ENCODE measurements around the gene AS3MT. TPM values are rescaled to one million over a fixed set of nuclear protein-coding genes. Genes with fewer than 3 reads are reported as not detected.
A peak's percentile ranks its signal among the peaks of the same experiment; 100 is the strongest.

The AS3MT gene
- total RNA-seq, 1 donor from 2014 or later, result 20.2 TPM

DNA sequence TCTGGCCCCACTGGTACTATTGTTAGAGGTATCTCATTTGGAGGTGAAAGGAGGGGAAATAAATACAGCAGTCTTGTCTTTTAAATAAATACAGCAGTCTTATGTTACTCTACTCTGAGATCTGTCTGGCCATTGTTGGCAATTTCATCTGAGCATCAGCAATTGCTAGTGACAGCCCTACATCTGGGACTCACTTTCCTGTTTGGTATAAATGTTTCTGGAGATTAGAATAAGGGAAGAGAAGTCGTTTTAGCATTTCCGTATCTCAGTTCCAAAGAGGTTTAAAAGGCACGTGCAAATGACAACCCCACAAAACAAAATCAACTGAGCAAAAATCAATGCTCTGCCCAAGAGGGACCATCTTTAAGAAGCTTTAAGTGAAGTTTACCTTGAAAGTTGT, 30.7 kb downstream of the AS3MT start:
- no peaks in the 10 kb centered on the region for H3K4me1 Mint-ChIP-seq (ENCODE audit: low read depth)
- no peak overlapping the region for H3K27ac Mint-ChIP-seq
- no peak for TF ChIP-seq CTCF (IDR thresholded peaks at IDR 0.05; ENCODE audit: unreplicated experiment)
- H3K9me3 Mint-ChIP-seq (ENCODE audit: low read depth), result no peaks in the 10 kb centered on the region
- H3K4me3 Mint-ChIP-seq (ENCODE audit: low read depth), result no peak overlapping the region
- DNase-seq (ENCODE audit: low spot score, unreplicated experiment), result no peak
- no peaks in the 10 kb centered on the region for H3K27me3 Mint-ChIP-seq
- peaks cover 7% of the 10 kb centered on the region for H3K36me3 Mint-ChIP-seq (ENCODE audit: insufficient read depth)

- H3K9me3 Mint-ChIP-seq (ENCODE audit: low read depth), result no peaks in the 10 kb centered on the region
- H3K4me1 Mint-ChIP-seq (ENCODE audit: low read depth), result no peaks in the 10 kb centered on the region
- H3K4me3 Mint-ChIP-seq (ENCODE audit: low read depth), result no peak overlapping the region
Observed at GRCh38 chr10:102904346-102904745, 35.1 kb downstream of the AS3MT start.

DNA sequence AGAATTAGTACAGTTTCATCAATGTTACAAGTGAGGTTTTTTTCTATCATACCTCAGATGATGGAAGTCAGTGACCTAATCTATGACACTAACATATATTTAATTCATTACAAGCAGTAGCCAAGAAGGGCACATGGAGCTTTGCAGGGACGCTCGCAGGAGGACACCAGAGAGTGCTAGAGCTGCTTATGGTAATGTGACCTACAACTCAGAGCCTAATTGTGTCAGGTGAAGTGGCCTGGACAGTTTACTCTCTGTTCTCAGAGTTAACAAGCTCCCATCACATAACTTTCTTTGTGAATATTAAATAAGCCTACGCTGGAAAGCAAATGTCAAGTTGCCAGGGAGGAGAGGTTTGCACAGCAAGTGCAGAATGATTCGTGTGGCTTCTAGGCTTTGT, 37.2 kb downstream of the AS3MT start:
- TF ChIP-seq CTCF (IDR thresholded peaks at IDR 0.05; ENCODE audit: unreplicated experiment), result no peak
- DNase-seq (ENCODE audit: low spot score, unreplicated experiment), result no peak
- Mint-ChIP-seq H3K36me3 (ENCODE audit: insufficient read depth) (peaks cover 1% of the 10 kb centered on the region), H3K4me3 (ENCODE audit: low read depth) (no peak overlapping the region), H3K27ac (no peak overlapping the region), H3K9me3 (ENCODE audit: low read depth) (no peaks in the 10 kb centered on the region), H3K4me1 (ENCODE audit: low read depth) (no peaks in the 10 kb centered on the region), H3K27me3 (no peaks in the 10 kb centered on the region)

More at GRCh38 chr10:102904346-102904745, 35.1 kb downstream of the AS3MT start:
- Mint-ChIP-seq H3K27me3 (no peaks in the 10 kb centered on the region), H3K36me3 (ENCODE audit: insufficient read depth) (peaks cover 3% of the 10 kb centered on the region), H3K27ac (no peak overlapping the region)
- no peak for DNase-seq (ENCODE audit: low spot score, unreplicated experiment)
- TF ChIP-seq CTCF (IDR thresholded peaks at IDR 0.05; ENCODE audit: unreplicated experiment), result no peak

DNA sequence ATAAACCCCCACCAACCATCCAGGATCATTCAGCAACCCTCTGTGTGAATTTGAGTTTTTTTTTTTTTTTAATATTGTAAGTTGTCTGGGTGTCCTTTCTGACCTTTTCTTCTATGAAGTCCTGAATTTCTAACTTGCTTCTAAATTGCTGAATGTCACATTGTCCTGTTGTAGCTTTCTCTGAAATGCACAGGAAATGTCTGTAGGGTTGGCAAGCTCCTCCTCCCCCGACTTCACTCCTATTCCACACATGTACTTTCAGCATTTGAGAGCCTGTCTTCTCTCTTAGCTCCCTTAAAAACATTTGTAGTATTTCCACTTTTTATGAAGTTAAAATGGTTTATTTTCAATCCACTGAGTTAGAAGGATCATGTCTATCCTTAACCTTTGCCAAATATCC, 45.5 kb downstream of the AS3MT start:
- no peak for TF ChIP-seq CTCF (IDR thresholded peaks at IDR 0.05; ENCODE audit: unreplicated experiment)
- Mint-ChIP-seq H3K4me3 (ENCODE audit: low read depth) (no peak overlapping the region), H3K4me1 (ENCODE audit: low read depth) (peaks cover 12% of the 10 kb centered on the region), H3K27ac (no peak overlapping the region), H3K36me3 (ENCODE audit: insufficient read depth) (no peaks in the 10 kb centered on the region), H3K9me3 (ENCODE audit: low read depth) (no peaks in the 10 kb centered on the region), H3K27me3 (peaks cover 13% of the 10 kb centered on the region)
- no peak for DNase-seq (ENCODE audit: low spot score, unreplicated experiment)

DNA sequence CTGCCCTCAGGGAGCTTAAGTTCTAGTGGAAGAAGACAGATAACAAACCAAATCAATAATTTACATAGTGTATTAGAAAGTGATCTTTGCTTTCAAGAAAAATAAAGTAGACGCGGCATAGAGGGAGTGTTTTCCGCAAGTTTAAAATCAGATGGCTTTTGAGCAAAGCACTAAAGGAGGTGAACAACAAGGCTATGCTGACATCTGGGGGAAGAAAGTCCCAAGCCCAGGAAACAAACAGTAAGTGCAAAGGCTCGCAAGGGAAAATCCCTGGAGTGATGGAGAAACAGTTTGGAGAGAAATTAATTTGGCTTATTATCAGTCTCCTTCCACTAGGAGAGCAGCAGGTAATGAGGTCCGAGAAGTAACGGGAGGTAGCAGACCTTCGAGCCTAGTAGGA, 46.9 kb downstream of the AS3MT start:
- Mint-ChIP-seq H3K9me3 (ENCODE audit: low read depth) (no peaks in the 10 kb centered on the region), H3K4me1 (ENCODE audit: low read depth) (peaks cover 22% of the 10 kb centered on the region), H3K27me3 (peaks cover 21% of the 10 kb centered on the region), H3K36me3 (ENCODE audit: insufficient read depth) (no peaks in the 10 kb centered on the region), H3K27ac (no peak overlapping the region), H3K4me3 (ENCODE audit: low read depth) (peak overlapping the region; percentile 31)
- no peak for TF ChIP-seq CTCF (IDR thresholded peaks at IDR 0.05; ENCODE audit: unreplicated experiment)
- DNase-seq (ENCODE audit: low spot score, unreplicated experiment), result no peak

Measured in progenitor cell of endocrine pancreas (in vitro differentiated cells).